ENCODE measurements around the gene CEP104.

Gene CEP104

DNA sequence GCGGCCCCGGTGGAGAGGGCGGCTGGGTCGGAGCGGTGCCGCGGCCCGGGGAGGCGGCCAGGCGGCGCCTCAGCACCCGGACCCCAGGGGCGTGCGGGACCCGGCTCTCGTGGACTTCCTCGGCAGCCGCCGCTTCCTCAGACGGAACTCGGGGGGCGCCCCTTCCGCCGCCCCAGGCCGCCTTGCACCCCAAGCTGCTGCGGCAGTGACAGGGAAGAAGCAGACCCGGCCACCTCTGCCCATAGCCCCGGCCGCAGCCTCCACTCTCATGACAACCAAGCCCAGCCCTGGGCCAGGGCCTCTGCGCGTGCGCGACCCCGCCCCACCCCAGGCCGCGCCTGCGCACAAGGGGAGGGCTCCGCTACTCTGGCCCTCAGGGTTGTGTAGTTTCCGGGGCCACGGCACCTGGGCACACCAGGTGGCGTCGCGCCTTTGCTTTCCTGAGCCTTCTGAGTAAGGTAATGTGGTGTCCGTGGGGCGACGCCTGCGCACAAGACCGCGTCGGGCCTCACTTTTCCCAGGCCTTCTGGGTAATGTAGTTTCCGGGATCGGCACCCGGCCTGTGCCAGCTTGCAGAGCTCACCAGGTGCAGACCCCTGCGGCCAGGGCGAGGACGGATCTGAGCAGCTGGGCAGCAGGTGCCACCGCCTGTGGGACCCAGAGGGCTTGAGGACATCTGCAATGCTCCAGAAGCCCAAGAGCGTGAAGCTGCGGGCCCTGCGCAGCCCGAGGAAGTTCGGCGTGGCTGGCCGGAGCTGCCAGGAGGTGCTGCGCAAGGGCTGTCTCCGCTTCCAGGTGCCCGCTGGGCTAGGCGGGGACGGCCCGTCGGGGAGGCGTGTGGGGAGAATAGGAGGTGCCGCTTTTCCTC, at the start of gene CEP104, which contains the start of gene DFFB:
CEP104 (minus strand) TSS at position 289 of the 868 bp plus-strand sequence. CDS start 4,804 bp downstream, outside the sequence.
DFFB (plus strand) TSS at position 554 of the 868 bp plus-strand sequence; CDS start at position 682, 128 bp downstream.
- peak; percentile 89 for DNase-seq

DNA sequence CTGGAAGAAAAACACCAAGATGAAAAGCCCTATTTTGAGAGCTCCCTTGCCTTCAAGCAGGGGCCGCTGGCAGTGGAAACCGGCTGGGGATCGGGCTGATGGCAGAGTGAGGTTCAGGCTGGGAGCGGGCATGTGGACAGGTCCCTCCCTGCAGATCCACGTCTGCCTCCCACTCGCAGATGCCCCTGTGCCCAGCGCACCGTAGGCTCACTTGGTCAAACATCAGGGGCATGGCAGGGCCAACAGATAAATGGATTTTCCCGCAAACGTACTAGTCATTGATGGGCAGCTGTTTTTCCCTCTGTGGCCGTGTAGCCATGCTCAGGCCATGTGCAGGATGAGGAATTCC, 49.6 kb upstream of the CEP104 start:
- no peak for DNase-seq

DNA sequence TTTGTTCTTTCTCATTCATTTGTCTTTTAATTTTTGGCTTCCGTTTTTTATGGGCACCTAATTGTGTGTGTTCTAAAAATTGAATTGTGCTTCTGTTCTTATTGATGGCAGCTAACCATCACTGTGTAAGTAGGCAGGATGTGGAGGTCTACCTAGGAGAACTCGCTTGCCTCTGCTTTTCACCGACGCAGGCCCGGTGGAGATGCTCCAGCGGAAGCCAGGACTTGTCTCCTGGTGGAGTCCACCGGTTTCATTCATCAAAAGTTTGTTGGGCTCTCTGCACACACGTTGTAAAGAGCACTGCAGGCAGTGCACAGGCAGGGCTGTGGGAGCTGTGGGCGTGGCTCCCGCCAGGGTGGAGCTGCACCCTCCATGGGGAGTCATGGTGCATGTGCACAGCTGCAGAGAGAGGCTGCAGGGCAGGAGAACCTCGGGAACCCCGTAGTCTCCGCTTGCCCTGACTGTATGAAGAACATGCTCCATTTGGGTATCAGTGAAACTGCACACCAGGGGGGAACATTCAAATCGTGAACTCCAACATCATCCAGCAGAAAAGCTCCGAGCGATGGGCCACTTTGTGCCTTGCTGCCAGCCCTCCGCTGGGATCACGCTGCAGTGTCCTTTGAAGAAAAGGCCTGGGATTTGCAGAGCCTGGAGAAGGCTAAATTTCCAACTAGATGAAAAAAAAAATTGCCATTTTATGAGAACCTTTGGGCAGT, 49.1 kb upstream of the CEP104 start:
- DNase-seq: no peak

DNA sequence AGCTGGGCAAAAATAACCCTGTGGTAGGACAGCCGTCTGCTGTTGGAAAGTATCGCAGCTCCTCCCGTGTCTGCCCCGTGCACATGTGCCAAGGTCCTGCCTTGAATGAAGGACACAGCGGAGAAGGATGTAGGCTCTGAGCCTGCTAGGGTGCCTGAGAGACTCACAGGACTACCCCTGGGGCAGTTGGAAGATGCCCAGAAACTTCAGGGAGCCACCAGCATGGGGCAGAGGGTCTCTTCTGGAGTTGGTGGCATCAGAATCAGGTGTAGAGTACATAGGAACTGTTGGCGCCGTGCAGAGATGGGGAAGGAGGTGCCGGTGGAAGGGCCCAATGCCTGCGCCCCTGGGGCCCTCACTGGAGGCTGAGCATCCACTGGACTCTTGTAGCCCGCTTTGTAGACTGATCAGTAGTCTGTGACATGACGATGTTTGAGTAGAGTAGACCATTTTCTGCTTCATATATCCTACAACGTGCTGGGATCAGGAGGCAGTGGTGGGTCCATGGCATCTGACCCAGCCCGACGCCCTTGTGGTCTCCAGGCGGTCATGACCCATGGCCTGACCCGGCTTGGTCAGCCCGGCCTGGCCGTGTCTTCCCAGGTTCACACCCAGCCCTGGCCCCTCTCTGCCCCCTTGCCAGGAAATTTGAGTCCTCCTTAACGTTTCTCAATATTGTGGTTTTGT, 48.4 kb upstream of the CEP104 start:
- no peak for DNase-seq

DNA sequence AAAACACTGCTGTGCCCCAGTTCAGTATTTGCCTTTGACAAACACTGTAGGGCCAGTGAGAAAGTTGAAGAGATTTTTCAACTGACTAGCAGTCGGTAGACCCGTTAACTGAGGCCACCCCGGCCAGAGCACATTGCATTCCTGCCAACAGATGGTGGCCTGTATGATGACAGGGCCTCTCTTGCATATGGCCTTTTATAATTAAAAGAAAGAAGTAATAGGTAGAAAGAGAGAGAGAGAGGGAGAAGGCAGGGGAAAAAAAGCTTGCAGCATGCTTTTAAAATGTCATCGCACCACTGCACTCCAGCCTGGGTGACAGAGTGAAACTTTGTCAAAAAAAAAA, 47.8 kb upstream of the CEP104 start:
- DNase-seq: no peak

DNA sequence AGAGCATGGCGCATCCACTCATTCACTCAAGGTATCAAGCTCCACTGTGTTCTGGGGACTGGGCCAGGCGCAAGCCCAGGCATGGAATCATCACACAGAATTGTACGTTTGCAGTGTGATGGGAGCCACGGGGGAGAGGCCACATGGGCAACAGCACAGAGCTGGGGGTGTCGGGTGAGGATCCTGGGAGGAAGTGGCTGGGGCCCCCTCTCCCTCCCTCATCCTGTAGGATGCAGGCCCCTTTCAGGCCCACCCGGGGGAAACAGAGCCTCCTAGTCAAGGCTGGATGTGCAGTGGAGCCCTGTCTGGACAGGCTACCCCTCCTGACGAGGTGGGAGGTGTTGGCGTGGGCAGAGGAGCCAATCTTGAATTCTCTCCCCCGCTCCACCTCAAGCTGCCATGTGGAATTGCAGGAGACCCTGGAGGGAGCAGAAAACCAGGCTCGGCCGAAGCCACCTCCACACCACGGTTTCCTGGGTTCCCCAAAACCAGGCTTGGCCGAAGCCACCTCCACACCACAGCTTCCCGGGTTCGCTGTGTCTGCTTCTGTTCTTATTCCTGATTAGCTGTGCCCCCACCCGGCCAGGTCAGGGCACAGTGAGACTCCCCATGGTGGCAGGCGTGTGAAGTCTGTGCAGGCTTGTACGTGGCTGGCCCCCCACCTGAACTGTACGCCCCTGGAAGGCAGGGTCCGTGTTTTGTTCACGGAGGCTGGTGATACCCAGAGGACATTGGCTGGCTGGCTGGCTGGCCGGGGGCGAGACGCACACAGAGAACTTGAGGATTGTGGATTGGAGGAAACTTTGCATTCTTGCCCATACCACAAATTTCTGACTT, 47.2 kb upstream of the CEP104 start:
- DNase-seq: no peak

DNA sequence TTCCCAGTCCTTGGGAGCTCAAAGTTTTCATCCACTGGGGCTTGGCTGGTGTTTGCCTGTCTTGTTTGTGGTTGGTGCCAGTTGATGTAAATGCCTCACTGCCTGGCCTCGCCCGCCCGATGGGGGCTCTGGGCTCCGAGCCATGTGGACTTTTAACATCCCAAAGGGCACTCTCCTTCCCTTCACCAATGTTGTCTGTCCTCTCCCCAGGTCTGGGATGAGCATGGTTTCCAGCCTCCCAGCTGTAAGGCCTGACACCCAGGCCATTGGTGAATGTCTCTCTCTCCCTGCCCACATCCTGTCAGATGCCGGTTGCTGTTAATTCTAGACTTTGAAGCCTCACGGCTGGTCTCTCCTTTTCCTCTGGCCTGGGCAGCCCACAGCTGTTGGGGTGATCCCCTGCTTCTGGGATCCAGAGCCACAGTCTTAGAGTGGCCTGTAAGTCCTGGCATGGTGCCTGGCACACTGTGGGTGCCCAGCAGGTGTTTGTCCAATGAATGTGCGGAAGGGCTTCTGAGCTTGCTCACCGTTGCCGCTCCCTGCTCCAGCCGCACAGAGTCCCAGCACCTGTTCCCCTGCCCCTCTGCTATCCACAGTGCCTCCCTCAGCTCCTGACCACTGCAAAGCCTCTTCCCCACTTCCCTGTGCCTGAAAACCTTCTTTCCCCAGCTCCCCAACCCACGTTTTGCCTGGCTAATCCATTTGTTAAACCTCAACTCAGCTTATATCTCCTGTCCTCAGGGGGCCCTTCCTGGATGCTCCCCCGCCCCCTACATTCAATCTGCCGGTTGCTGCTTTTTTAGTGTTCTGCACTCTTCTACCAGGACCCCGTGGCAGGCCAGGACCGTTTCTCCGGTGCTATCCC, 46.4 kb upstream of the CEP104 start:
- no peak for DNase-seq

DNA sequence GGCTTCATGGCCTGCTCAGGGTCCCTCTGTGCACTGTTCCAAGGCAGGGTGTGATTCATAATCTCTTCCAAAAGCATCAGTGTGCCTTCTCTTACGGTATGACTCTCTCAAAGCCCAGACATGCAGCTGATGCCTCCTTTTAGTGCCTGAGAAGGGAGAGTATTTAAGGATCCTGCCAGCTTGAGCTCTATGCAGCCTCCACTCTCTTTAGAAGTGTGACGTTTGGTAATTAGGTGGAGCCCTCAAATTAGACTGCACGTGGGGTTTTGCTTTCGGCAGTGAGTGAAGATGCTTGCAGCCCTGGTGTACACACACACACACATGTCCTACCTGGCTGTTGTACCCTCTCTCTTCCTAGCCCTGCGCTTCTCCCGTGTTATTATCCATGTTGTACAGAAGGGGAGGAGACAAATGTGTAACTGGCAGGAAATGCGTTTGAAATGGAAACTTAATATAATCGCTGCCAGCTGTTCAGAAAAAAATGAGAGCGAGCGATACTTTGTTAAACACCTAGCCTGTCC, 45.6 kb upstream of the CEP104 start:
- no peak for DNase-seq

DNA sequence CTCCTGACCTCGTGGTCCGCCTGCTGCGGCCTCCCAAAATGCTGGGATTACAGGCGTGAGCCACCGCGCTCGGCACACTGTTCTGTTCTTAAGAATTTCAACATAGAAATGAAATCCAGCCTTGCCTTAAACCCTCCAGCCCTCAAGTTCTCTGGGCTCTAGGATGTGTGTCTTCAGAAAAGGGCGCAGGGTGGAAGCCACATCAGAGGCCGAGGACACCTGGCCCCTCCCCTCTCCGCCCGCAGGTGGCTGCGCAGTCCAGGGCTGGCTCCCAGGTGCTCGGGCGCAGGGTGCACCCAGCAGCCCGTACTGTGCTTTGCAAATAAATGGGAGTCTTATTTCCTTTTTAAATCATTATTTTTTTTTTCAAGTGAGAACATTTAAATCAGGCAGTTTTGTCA, 45.1 kb upstream of the CEP104 start:
- no peak for DNase-seq

DNA sequence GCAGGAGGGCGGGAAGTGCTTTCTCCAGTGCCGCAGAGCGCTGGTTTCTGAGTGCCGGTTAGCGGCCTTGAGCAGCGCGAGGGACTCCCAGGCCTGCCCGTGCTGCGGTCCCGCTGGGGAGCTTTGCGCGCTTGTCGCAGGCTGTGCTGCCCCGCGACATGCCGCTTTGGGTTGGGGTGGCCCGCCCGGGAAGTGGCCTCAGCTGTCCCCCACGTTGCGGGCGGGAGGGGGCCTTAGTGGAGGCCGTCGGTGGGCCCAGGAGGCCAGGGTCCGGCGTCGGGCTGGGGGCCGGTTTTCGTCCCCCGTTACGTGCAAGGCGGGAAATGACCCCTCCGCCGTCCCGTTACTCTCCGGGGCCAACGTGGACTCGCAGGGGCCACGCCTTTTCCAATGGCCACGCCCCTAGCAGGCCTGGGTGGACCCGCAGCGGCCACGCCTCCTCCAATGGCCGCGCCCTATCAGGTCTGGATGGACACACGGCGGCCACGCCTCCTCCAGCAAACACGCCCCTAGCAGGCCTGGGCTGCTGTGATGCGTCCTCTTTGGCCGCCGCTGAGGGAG, 44.0 kb upstream of the CEP104 start:
- peak; percentile 57 for DNase-seq

DNA sequence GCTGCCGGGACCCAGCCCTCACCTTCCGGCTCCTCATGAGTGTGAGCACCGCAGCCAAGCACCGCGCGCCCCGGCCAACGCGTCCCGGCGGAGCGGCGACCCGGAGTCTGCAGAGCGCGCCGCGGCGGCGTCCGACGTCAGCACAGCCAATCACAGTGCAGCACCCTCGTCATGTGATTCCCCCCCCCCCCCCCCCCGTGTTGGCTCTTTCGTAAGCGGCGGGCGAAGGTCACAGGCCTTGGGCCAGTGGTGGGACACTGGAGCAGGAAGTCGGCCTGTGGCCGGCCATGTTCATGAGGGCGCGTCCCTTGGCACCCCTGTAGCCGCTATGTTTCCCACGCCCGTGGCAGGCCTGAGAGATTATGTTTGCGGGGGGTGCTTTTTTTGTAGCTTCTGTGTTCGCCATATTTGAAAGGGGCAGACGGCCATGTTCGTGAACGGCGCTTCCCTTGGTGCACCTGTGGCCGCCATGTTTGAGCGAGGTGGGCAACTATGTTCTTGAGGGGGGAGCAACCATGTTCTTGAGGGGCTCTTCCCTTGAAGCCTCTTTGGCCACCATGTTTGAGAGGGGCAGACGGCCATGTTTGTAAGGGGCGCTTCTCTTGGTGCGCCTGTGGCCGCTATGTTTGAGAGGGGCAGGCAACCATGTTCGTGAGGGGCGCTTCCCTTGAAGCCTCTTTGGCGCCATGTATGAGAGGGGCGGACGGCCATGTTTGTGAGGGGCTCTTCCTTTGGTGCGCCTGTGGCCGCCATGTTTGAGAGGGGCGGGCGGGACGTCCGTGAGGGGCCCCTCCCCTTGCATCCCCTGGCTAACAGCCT, 43.3 kb upstream of the CEP104 start, which contains the start of gene C1orf174:
C1orf174 (minus strand) TSS at position 123 of the 819 bp plus-strand sequence; CDS start at position 37, 86 bp downstream.
- peak; percentile 95 for DNase-seq

DNA sequence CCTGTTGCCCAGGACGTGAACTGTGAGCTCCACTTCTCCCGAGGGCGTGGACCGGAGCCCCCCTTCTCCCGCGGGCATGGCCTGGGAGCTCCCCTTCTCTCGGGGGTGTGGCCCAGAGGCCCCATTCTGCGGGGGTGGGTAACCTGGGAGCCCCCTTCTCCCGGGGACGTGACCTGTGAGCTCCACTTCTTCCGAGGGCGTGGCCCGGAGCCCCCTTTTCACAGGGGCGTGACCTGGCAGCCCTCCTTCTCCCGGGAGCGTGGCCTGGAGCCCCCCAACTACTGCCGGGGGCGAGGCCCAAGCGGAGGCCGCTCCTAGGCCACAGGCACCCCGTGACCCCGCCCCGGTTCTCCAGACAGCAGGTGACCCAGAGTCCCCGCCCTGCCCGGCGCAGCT, 42.7 kb upstream of the CEP104 start:
- DNase-seq: no peak

DNA sequence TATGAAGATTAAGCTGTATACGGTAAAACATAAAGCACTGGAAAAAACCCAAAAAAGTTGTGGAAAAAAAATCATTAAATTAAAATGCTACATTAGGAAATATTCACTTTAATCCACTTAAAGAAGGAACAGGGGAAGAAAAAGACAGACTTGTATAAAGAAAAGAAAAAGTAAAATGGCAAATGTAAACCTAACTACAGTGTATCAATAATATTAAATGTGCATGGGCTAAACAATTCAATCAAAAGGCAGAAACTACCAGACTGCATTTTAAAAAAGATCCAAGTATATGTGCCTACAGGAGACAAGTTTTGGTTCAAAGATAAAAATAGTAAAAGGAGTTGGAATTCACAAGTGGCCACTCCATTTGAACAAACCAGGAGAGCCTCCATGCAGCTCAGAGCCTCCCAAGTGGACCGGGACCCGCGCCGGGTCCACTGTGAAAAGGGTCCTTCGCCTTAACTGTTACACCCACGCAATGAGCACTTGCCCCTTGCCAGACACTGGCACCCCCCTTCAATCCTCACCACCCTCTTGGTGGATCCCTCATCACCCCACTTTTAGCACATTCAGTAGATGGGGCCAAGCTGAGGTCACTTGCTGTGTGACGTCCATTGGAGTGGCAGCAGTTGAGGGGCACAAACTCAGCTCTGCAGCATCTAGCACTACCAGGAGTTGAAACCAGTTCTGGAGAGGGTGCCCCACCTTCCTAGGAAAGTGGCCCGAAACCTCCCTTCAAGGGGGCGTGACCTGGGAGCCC, 42.2 kb upstream of the CEP104 start:
- no peak for DNase-seq

DNA sequence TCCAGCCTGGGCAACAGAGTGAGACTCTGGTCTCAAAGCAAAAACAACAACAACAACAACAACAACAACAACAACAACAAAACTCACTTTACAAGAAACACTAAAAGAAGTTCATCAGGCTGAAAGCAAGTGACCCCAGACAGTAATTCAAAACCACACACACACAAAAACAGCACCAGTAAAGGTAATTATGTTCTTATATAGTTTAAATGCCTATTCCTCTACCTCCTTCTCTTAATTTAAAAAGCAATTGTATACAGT, 41.4 kb upstream of the CEP104 start:
- DNase-seq: no peak

DNA sequence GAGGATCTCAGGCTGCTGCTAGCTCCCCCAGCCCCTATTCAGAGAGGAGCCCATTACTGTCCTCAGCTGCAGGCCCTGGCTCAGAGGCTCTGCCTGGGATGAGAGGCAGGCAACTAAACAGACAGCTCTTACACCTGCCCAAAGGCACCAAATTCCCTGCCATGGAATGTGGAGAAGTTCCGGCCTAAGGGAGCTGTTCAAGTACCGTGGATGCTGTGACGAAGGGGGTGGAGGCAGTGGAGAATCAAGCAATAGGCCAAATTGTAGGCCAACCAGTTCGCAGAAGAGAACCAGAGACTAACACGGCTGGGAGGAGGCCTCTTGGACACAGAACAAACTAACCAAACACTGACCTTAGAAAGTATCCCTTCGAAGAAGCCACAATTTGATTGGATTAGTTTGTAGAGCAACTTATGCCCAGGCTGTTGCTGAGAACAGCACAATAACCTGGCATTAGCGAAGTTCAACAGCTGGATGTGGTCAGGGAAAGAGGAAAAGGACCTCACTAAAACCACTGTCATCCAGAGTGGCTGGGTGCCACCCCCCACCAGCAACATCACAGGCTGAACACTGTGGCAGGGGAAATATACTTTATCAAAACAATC, 39.5 kb upstream of the CEP104 start:
- no peak for DNase-seq

DNA sequence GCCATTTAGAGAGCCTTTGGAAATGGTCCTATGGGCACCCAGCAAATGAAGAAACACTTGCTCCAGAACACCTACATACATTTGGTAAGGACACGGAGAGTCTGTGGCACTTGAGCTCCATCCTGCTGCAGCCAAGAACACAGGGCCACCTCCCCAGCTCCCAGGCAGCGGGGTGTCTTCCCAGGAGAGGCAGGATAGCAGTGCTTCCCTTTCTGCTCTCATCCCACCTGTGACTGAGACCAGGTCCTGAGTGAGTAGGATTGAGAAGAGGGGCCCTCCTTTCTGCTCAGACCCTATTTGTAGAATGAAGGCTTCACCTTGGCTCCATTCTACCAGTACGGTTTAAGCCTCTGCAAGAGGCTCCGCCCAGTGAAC, 38.9 kb upstream of the CEP104 start:
- DNase-seq: no peak

DNA sequence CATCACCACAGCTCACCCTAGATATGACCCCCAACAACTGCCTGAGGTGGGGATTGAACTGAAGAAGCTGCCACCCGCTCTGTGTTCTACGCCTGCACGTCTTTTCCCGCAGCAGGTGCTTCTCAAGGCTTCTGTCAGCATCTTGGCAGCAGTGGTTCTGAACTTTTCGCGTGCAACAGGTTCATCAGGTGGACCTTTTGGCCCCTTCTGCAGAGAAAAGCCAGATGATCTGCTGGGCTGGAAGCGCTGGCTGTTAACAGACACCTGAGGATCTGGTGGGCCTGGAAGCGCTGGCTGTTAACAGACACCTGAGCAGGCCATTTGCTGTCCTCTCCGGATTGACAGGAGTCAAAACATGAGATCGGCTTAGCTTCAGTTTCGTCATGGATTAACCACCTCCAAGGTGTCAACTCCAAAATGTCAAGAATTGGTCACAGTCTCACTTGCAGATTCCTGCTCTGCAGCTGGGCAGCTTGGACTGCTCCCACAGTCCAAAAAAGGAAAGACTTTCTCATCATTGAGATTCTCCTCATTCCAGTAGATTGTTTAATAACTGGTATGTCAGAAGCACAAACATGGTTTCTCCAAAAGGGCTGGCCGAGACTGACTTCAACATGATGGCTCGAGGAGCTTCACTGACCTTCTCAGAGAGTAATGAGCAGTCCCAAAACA, 38.4 kb upstream of the CEP104 start:
- DNase-seq: no peak

DNA sequence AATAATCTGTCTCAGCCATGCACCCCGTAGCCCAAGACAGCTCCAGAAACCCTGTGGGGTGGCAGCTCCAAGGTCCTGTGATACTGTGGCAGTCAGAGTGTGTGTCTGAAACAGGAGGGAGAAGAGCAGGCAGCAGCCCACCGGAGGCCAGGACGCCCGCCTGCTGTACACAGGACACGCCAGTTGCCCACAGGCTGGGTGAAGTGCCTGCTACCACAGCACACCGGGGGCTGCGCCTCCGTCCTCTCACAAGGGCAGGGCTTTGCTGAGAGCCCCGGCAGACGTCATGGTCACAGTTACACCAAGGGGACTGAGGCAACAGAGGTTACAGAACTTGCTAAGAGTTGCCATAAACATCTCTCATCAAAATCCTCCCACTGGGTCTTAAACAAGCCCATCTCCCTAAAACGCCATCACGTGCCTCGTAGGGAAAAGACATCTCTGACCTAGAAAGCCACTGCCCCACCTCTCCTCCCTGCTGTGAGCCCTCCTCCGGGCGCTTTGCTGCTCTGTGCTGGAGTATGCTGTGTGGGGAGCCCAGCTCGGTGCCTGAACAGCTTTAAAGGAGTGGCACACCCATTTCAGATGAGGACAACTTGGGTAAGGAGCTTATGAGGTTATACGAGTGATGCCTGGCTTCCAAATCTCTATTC, 37.7 kb upstream of the CEP104 start:
- no peak for DNase-seq

Data from NCI-H1048 (cell line).